Stimulated activated CD4-positive, alpha-beta T cell treated with anti-CD3 and anti-CD28 coated beads, Interleukin-12 subunit alpha, Interleukin-12 subunit beta, amount 100 ng/mL, for 4 hours (primary cell): Measurements from ENCODE around the gene CD44.

Source experiments
- DNase-seq: peaks from one replicate; pipeline ENCODE4 v3.0.0-alpha.2; 2020

The CD44 gene

DNA sequence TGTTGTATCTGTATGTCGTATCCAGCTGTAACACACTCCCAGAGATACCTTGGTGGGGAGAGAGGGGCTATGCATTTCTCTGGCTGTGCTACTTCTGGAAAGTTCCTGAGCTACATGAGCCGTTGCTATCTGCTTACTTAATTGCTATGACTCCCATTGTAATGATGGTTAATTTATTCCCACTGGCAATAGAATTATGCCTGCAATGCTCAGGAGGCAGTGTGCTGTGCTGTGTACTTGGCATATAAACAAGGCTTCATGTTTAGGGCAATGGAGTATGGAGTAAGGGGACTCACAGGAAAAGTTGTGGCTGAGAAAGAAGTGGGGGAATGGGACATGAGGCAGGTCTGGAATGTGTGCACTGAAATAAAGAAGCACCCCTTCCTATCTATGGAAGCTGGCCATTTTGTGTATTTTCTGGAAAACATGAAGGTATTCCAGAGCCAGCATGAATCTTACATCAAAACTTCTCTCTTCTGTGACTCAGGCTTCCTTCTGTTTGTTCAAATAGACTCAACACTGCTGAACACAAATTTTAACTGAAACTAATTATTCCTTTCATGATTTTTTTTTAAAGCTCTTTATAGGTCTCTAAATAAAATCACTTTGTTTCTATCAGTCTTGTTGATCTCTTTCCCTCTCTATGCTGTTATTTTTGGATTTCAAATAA lies 40.6 kb downstream of the CD44 start:
- DNase-seq, result no peak

DNA sequence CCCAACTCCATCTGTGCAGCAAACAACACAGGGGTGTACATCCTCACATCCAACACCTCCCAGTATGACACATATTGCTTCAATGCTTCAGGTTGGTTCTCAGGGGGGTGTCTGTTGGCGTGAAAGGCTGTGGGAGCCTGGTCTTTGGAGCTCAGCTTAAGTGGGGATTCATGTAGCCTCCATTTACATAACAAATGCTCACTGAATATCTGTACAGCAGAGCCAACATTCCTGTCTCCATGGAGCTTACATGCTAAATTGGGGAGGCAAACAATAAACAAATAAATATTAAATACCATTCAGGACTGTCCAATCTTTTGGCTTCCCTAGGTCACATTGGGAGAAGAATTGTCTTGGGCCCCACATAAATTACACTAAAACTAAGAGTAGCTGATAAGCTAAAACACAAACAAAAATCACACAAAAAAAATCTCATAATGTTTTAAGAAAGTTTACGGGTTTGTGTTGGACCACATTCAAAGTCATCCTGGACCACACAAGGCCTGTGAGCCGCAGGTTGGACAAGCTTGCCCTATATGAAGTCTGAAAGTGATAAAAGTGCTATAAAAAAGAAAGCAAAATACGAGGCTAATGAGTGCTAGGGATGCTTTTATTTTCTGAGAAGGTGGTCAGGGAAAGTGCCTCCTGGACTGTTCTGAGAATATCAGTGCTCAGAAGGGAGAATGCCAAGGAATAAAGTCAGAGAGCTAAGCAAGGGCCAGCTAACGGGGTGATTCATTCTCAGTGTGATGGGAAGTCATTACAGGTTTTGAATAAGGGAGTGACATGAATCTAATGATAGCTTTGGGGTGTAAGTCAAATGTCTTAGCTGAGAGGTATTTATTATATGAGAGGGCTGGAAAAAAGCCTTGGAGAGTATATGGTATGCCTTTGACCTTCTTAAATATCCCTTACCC lies 41.6 kb downstream of the CD44 start:
- DNase-seq, result no peak

DNA sequence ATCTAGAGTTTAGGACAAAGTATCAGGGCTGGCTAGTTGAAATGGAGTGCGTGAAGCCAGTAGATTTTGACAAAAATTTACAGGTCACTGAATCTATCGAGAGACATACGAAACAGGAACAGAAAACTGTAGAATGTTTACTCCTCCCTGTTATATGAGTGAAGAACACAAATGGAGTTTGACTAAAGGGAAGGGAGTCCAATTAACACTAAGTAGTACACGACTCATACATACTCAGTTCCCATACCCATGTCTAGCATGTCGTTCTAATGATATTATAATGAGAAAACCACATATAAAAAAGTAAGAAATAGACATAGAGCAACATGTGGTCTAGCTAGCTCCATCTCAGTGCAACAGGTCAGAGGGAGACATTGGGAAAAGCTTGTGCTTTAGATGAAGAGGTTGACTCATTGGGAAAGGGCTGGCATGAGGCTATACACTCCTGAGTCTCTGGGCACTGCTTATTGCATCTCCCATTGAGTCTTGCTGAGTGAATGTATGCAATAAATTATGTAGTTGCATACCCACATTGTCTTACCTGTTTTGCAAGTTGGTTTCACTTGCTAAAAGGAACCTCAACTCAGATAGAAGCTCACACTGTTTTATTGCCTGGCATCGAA lies 43.5 kb downstream of the CD44 start:
- no peak for DNase-seq

DNA sequence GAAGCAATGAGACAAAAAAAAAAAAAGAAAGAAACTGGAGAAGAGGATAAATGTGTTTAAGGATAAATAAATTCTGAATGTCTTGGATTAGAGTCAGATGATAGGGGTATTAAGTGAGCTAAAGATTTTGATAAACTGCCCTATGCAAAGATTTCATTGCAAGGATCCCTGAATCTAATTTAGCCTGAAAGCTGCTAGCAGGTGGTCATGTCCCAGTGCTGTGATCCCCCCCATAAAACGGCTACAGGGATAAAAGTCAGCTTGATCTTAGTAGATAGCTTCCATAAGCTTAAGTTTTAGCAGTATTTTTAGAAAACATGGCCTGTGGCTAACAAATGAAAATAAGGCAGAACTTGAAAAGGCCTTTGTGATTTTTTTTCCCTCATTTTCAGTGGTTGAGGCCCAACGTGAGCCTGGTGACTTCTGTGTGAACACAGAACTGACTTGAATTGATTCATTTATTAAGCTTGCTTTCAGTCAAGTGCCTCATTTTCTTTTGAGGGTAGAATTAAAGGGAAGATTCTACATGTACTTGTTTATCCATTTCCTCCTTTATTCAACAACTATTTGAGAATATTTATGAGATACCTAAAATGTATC lies 44.5 kb downstream of the CD44 start:
- DNase-seq, result no peak

DNA sequence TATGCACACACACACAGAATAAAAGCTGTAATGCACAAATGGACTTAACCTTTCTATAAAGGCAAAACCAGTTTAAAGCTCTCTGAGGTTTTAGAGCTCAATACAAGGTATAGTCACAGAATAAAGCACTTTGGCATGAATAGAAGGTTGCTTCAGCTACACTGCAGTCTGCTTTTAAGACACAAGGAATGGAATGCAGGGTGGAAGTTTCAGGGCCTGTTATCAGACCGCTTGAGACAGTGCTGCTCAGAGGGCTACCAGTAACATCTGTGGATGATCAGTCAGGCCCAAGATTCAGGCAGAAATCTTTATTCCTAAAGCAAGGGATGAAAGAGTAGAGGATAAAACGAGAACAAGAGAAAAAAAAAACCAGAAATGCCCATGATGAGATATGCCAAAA lies 46.7 kb downstream of the CD44 start:
- DNase-seq, result no peak

DNA sequence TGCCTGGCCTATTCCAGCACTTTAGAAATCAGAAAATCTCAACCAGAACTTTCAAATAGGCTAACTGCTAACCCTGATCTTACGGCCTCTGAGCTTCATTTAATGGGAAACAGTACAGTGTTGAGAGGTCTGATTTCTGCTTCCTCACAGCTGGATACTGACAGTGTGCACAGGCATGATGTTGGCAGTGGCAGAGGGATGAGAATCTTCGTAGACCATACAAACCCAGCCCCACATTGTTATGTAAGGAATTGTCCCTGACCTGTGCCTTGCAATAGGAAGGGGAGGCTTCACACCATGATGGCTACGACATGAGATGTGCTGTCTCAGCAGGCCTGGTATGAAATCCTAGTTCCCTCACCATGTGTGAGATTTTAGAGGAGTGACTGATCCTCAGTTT lies 49.0 kb downstream of the CD44 start:
- no peak for DNase-seq

DNA sequence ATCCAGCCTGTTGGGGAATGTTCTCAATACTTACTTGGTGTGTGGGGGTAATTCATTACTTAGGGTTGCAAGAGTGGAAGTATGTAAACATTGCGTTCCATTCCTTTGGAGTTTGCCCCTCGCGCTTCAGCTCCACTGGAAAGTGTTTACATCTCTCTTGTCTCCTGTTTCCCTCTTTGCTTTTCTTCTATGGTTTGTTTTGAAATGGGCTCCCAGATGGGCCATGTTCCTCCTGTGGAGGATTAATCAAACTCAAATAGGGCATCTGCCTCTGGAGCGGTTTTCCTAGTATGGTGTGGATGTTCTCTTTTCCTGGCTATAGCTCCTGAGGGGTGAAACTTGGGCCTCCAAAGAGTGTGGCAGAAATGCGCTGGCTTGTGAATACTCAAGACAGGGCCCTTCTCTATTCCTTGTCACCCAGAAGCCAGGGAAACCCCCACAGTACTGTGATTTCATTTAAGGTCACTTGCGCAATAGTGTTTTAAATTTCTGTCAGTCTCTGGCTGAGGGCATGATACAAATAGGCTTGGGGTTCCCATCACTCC lies 51.9 kb downstream of the CD44 start:
- DNase-seq, result no peak

DNA sequence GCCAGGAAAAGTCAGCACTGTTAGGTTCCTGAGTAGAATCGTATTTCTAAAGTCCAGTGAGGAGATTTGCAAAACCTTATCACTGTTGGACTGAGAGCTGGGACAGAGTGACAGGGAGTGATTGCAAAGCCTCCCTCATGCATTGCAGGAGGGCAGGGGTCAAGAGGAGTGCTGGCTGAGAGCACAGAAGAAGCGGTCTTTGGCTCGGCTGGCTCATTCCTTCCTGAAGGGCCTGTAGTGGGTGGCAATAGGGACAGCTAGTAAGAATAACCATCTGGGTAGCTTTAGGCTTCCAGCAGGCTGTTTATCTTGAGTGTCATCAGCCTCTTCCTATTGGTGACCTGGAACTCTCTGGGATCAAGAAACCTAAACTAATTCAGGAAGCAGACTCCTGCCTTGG lies 53.4 kb downstream of the CD44 start:
- DNase-seq, result no peak

DNA sequence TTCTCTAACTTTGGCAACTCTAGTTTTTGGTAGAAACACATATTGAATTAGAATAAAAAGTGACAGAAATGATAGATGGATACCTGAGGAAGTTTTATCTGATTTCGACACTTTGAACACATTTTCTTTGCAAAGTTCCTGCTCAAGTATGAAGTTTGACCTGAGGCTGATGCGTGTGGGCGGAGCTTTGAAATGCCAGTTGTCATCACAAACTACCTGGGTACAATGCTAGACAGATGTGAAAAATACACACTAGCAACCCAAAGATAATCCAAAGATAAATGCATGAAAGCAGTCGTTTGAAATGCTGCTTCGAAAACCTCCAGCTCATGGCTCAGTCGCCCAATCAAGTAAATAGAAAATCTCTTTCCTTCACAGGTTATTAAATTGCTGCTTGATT lies 54.8 kb downstream of the CD44 start:
- DNase-seq, result no peak

DNA sequence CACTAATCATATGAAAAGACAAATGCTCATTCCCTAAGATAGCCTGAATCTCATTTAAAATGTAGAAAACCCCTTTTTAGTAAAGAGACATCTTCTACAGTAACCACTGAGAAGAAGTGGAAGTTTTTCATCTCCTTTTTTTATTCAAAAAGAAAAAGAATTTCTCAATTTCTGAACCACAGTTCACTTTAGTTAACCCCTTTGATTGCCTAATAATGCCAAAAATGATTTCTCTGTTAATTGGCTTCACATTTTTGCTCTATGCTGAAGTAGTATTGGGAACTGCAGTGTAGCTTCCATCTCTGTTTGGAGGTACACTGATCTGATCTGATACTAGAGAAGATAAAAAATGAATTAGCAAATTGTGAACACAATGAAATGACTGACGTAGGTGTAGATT lies 58.3 kb downstream of the CD44 start:
- DNase-seq, result no peak

DNA sequence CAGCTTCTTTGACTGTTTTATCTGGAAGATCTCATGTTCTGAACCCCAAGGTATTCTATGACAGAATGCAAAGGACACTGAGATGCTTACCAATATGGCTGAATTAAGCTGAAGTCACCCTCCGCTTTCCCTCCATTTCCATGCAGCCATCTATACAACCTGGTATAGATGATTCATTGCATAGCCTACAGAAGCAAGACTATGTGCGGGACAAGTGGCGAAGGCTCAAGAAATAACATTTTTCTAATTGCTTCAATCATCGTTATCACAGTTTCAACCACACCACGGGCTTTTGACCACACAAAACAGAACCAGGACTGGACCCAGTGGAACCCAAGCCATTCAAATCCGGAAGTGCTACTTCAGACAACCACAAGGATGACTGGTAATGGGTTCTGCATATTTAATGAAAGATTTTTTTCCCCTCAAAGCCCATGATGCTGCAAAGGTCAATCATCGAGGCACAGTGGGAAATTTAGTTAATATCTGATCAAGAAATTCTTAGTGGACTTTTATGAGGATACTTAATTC lies 61.9 kb downstream of the CD44 start:
- DNase-seq, result no peak

DNA sequence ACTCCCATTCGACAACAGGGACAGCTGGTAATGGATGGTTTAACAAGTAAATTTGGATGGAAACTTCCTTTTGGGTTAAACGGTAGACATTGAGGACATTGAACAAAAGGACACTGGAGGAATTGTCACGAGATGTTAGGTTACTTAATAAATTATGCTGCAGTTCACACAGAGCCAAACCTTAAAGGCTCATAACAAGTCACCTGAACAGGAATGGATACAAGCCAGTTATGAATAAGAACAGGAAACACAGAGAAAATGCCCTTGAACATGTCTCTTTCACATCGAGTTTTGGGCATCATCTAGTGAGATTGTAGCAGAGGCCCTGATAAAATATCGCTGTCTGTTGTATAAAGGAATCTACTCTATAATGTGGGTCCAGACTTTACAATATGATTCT lies 65.6 kb downstream of the CD44 start:
- no peak for DNase-seq

DNA sequence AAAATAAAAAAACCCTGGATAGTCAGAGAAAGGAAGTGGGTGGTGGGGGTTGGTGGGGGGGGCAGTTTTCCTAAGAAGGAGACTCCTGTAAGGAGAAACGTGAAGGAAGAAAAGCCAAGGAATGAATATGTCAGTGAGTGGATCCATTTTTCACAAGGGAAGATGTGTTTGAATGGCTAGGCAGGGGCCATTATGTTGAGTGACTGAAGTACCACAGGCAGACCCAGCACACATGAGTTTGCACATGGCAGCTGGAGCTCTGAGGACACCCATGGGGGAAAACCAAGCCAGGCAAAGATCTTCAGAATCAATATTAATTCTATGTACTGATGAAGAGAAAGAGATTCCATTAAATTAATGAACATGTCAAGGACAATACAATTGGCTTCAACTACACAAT lies 67.6 kb downstream of the CD44 start:
- DNase-seq, result no peak

DNA sequence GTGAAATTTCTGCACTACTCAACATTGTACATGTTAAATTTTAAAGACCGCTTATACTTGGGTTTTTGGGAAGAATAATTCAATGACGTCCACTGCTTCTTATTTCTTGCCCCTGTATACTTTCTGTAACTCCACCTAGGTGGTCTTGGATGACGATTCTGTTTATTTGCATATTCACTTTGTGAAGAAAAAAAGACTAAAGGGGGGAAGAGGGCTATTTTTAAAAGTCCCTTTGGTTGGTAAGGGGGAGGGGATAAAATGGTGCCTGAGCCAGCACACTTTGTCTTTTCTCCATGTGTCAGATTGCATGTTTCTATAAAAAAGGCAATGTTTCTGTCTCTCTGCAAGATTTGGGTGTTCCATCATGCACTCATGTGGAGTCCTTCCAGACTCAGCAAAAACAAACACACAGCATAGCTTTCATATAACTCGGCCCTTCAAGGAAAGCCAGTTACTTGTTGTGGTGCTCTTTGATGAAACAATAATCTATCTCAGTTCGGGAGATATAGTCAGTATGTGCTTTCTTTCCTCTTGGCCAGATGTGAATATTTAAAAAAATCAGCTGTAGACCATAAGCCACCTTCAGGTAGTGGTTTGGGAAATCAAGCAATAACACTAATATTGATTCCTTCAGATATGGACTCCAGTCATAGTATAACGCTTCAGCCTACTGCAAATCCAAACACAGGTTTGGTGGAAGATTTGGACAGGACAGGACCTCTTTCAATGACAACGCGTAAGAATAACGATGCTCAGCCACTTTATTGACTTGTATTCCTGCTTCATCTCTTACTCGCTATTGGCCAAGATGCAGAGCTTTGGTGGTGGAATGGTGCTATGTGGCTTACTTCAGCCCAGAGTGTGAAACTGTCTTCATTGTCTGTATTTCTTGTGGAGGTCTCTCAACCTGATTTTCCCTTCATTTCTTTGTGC lies 68.8 kb downstream of the CD44 start:
- no peak for DNase-seq

DNA sequence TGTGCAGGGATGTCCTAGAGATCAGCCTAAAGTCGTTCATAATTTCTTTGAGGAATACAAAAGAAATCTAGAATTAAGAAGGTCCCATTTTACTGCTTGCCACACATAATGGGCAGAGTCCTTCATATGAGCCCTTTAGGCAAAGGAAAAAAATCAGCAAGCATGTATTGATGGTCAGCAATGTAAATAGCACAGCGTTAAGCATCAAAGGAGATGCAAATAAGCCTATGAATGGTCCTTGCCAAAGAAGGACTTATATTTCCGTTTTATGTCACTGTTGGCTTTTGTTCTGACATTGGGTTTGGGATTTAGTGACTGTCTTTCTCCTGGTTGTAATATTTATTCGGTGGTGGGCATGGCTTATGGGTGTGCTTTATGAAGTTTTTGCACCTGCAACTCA lies 69.8 kb downstream of the CD44 start:
- DNase-seq, result no peak

DNA sequence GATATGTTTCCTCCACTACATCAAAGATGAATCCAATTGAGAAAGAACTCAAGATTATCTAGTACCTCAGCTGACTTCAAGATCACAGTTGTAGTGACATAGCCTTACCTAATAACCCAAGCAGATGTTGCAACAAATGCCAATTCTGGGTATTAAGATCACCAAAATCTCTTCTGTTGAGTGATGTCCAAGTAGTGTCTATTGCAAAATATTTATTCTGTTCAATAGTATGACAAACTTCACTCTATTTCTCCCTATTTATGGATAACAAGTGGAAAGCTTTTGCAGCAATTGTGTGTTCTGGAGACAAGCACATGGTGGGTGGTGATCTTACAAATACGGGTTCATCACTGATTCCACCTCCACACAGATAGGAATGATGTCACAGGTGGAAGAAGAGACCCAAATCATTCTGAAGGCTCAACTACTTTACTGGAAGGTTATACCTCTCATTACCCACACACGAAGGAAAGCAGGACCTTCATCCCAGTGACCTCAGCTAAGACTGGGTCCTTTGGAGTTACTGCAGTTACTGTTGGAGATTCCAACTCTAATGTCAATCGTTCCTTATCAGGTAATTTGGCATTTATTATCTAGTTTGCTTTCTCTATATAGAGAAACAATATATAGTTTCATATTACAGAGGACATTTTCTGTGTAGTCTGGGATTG lies 72.0 kb downstream of the CD44 start:
- DNase-seq, result no peak

DNA sequence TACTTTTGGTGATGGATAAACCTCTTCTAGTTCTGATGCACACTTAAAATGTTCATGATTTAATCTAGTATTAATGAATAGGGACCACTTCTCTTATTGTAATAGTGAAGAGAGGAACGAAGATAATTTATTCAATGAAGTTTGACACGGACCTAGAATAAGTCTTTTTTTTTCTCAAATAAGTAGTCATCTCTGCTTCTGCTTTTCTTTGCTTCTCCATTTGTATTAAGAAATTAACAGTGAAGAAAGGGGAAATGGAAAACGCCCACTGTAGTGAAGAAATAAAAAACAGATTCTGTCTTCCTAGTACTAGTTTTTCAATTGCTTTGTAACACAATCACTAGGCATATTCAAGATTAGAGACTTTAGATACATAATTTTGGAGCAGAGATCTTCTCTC lies 73.0 kb downstream of the CD44 start:
- DNase-seq, result no peak

DNA sequence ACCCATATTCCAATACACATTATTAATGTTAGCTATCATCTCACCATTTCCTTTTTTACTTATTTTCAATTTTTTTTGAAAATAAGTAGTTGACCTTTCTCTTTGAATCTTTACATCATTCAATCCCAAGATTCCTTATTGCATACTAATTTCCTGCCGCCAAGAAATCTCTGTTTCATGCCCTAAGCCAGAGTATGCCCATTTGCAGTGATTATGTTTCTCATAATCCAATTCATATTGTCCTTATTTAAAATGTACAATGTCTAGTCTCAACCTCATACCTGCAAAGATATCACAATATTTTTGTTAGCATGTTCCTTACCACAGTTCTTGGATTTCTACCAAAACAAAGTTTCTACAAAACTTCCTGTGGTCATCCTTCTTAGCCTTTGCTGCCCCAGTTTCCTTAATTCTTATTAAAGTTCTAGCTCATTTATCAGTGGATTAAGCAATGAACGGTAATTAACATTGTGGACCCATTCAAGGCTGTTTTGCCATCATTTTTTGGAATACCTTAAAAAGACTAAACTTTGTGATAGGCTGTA lies 75.3 kb downstream of the CD44 start:
- DNase-seq, result no peak

DNA sequence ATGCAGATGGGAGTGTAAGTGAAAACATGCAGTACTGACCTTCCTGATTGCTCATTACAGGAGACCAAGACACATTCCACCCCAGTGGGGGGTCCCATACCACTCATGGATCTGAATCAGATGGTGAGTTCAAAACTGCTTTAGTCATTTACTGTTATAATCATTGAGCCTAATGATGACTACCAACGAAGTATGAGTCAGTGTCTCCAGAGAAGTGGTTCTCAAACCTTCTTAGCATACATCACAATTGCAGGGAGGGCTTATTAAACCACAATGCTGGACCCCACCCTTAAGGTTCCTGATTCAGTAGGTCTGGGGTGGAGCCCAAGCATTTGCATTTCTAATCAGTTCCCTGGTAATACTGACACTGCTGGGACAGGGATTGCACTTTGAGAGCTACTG lies 75.8 kb downstream of the CD44 start:
- DNase-seq, result no peak

DNA sequence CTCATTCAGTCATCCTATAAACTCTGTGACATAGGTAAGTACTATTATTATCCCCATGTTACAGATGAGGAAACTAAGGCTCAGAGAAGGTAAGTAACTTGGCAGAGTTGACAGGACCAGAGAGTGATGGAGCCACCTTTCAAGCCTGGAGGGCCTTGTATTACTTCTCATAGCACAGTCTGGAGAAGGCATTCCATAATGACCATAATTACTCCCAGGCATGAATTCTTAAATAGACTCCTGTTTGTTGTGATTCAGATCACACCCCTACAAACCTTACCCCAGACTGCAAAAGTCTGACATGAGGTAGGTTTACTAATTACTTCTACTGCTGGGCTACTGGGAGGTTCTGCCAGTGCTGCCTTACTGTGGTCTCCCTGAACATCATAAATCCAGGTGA lies 77.0 kb downstream of the CD44 start:
- DNase-seq, result no peak
